WTC11 (cell line): ENCODE data around the gene NUDT8. TPM values are rescaled to one million over a fixed set of nuclear protein-coding genes. Genes with fewer than 3 reads are reported as not detected.

Experiments
- ATAC-seq: fragments of 200-7000 bp; cut with Tn5 transposase; 2 replicates; pipeline ENCODE4 v1.10.0; 2021; ENCODE audit warnings: mild to moderate bottlenecking, moderate library complexity
- CTCF ChIA-PET: fragments of 300-600 bp; sonication (Branson Sonifier 250); formaldehyde crosslinking; loops from one replicate; lab custom pipeline; 2021; ENCODE audit warnings: antibody characterized with exemption; lab: Charles Lee
- POLR2A ChIA-PET: fragments of 350-600 bp; sonication (Branson Sonifier 250); formaldehyde crosslinking; loops from one replicate; lab custom pipeline; 2021; ENCODE audit warnings: antibody characterized with exemption; lab: Charles Lee
- DNase-seq: peaks from one replicate; pipeline ENCODE4 v3.0.0; 2021; ENCODE audit warnings: low spot score
- H3K27ac Mint-ChIP-seq: 2 replicates; pipeline ENCODE4 v1.8.0; 2021; ENCODE audit warnings: mixed read lengths
- H3K27me3 Mint-ChIP-seq: 2 replicates; pipeline ENCODE4 v1.8.0; 2021; ENCODE audit warnings: low read depth, mild to moderate bottlenecking, moderate library complexity, mixed read lengths
- H3K36me3 Mint-ChIP-seq: 2 replicates; pipeline ENCODE4 v1.8.0; 2021; ENCODE audit warnings: mixed read lengths
- H3K4me1 Mint-ChIP-seq: 2 replicates; pipeline ENCODE4 v1.8.0; 2022; ENCODE audit warnings: mixed read lengths
- H3K4me3 Mint-ChIP-seq: 2 replicates; pipeline ENCODE4 v1.8.0; 2021; ENCODE audit warnings: mild to moderate bottlenecking, moderate library complexity, mixed read lengths
- H3K9me3 Mint-ChIP-seq: 2 replicates; pipeline ENCODE4 v1.8.0; 2021; ENCODE audit warnings: mixed read lengths
- CREM ChIP-seq: sonication (generic); formaldehyde crosslinking; IDR thresholded peaks from 2 replicates; pipeline ENCODE4 v1.8.1; 2022; ENCODE audit warnings: mild to moderate bottlenecking, missing genetic modification reagents, moderate library complexity
- CTCF ChIP-seq: fragments of 200-600 bp; IDR thresholded peaks from 2 replicates; pipeline ENCODE4 v1.8.0; 2022; ENCODE audit warnings: antibody characterized with exemption
- E2F1 ChIP-seq: sonication (generic); formaldehyde crosslinking; IDR thresholded peaks from 2 replicates; pipeline ENCODE4 v1.8.0; 2022; ENCODE audit warnings: mild to moderate bottlenecking, missing genetic modification reagents
- ELF4 ChIP-seq: sonication (generic); formaldehyde crosslinking; IDR thresholded peaks from 2 replicates; pipeline ENCODE4 v1.8.1; 2022; ENCODE audit warnings: low read depth, mild to moderate bottlenecking, moderate library complexity, missing genetic modification reagents
- EMX1 ChIP-seq: fragments of 250-450 bp; sonication (Bioruptor Pico); IDR thresholded peaks from 2 replicates; pipeline ENCODE4 v1.8.0; 2021; ENCODE audit warnings: mild to moderate bottlenecking
- ETV6 ChIP-seq: sonication (generic); formaldehyde crosslinking; IDR thresholded peaks from 2 replicates; pipeline ENCODE4 v1.8.1; 2022; ENCODE audit warnings: mild to moderate bottlenecking, missing genetic modification reagents
- FOXK1 ChIP-seq: sonication (generic); formaldehyde crosslinking; IDR thresholded peaks from 2 replicates; pipeline ENCODE4 v1.8.0; 2022; ENCODE audit warnings: mild to moderate bottlenecking, moderate library complexity, missing genetic modification reagents
- FOXP4 ChIP-seq: sonication (generic); formaldehyde crosslinking; IDR thresholded peaks from 2 replicates; pipeline ENCODE4 v1.8.0; 2022; ENCODE audit warnings: mild to moderate bottlenecking, missing genetic modification reagents
- NFATC4 ChIP-seq: fragments of 250-450 bp; sonication (Bioruptor Pico); IDR thresholded peaks from 2 replicates; pipeline ENCODE4 v1.9.0; 2021; ENCODE audit warnings: mild to moderate bottlenecking
- NFYB ChIP-seq: sonication (generic); formaldehyde crosslinking; conservative IDR thresholded peaks from 2 replicates; pipeline ENCODE4 v1.8.0; 2022; ENCODE audit warnings: low read depth, missing genetic modification reagents
- NR3C1 ChIP-seq: sonication (generic); formaldehyde crosslinking; conservative IDR thresholded peaks from 2 replicates; pipeline ENCODE4 v1.8.1; 2023; ENCODE audit warnings: low read depth, mild to moderate bottlenecking, missing genetic modification reagents
- PRRX2 ChIP-seq: fragments of 250-450 bp; sonication (Bioruptor Pico); IDR thresholded peaks from 2 replicates; pipeline ENCODE4 v1.8.0; 2021; ENCODE audit warnings: mild to moderate bottlenecking
- TEAD4 ChIP-seq: sonication (generic); formaldehyde crosslinking; IDR thresholded peaks from 2 replicates; pipeline ENCODE4 v1.8.0; 2022; ENCODE audit warnings: mild to moderate bottlenecking, missing genetic modification reagents
- ZNF121 ChIP-seq: sonication (generic); formaldehyde crosslinking; IDR thresholded peaks from 2 replicates; pipeline ENCODE4 v1.8.0; 2023; ENCODE audit warnings: missing genetic modification reagents
- ZNF138 ChIP-seq: sonication (generic); formaldehyde crosslinking; conservative IDR thresholded peaks from 2 replicates; pipeline ENCODE4 v1.8.1; 2022; ENCODE audit warnings: mild to moderate bottlenecking, moderate library complexity, missing genetic modification reagents
- ZNF219 ChIP-seq: sonication (generic); formaldehyde crosslinking; IDR thresholded peaks from 2 replicates; pipeline ENCODE4 v1.8.0; 2023; ENCODE audit warnings: missing genetic modification reagents, mild to moderate bottlenecking, borderline replicate concordance
- ZNF232 ChIP-seq: sonication (generic); formaldehyde crosslinking; IDR thresholded peaks from 2 replicates; pipeline ENCODE4 v1.8.0; 2022; ENCODE audit warnings: mild to moderate bottlenecking, missing genetic modification reagents
- ZNF416 ChIP-seq: fragments of 250-450 bp; sonication (Bioruptor Pico); IDR thresholded peaks from 2 replicates; pipeline ENCODE4 v1.9.0; 2021; ENCODE audit warnings: mild to moderate bottlenecking, inconsistent platforms
- ZNF423 ChIP-seq: fragments of 250-450 bp; sonication (Bioruptor Pico); IDR thresholded peaks from 2 replicates; pipeline ENCODE4 v2.1.2; 2022; ENCODE audit warnings: mild to moderate bottlenecking, moderate library complexity
- total RNA-seq: library from RNA; stranded (reverse); gene quantifications from 3 replicates; pipeline ENCODE4 v1.2.3, GENCODE V29; 2021
- TF ChIP-seq, protein P1 (sequence below): sonication (generic); formaldehyde crosslinking; IDR thresholded peaks from 2 replicates; pipeline ENCODE4 v1.8.1; 2022; ENCODE audit warnings: mild to moderate bottlenecking, missing genetic modification reagents, moderate library complexity, borderline replicate concordance
- TF ChIP-seq, protein P2 (sequence below): fragments of 250-450 bp; sonication (Bioruptor Pico); IDR thresholded peaks from 2 replicates; pipeline ENCODE4 v1.8.0; 2021; ENCODE audit warnings: mild to moderate bottlenecking
- TF ChIP-seq, protein P3 (sequence below): fragments of 250-450 bp; sonication (Bioruptor Pico); IDR thresholded peaks from 2 replicates; pipeline ENCODE4 v1.9.0; 2021; ENCODE audit warnings: mild to moderate bottlenecking
- TF ChIP-seq, protein P4 (sequence below): sonication (generic); formaldehyde crosslinking; IDR thresholded peaks from 2 replicates; pipeline ENCODE4 v1.8.0; 2023; ENCODE audit warnings: missing genetic modification reagents

Gene NUDT8
- total RNA-seq, 1 experiment from 2014 or later: 8.3 TPM

DNA sequence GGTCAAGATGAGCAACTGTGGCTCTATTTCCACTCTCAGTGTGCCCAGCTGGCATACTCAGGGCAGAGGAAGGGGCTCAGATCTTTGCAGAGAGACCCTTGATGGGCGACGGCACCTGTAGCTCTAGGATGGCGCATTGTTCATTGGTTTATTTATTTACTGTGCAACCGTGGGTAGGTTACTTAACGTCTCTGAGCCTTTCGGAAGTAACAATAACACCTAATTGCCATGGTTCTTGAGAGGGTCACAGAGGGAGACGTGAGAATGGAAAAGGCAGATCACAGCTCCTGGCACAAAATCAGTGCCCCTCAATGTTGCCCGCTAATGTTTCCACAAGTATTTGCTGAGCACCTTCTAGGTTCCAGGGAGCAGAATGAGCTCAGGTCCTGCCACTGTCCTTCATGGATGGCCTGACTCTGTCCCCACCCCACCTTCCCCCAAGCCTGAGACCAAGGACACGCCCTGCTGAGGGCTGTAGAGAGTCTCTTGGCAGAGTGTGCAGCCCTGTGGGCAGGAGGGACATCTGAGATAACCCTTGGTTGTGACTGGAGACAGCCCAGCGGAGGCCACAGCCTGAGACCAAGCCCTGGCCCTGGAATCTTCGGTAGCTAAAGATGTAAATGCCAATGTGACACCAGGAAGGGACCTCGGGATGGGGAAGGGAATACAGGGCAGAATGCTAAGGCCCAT, 45.5 kb upstream of the NUDT8 start:
- Mint-ChIP-seq H3K9me3 (peaks cover 7% of the 10 kb centered on the region), H3K27me3 (no peaks in the 10 kb centered on the region; the same call in 1 of the 2 replicates), H3K27ac (no peak overlapping the region), H3K36me3 (peaks cover 3% of the 10 kb centered on the region; the same call in 1 of the 2 replicates), H3K4me1 (peaks cover 20% of the 10 kb centered on the region), H3K4me3 (no peak overlapping the region)
- ChIA-PET POLR2A (no interaction called here), CTCF (interaction anchor here (0.9 to 4.8 kb wide), 4 partner anchors 16 to 117 kb away, joined by 4 to 18 read pairs (median 8); partner anchors contain the start of gene NUDT8)
- ATAC-seq (no peak), DNase-seq (no peak)
- no peak for TF ChIP-seq ZNF138 (CRISPR knock-in tag)
- TF ChIP-seq FOXP4: no peak
- TF ChIP-seq ELF4 (CRISPR knock-in tag): no peak
- no peak for TF ChIP-seq NFYB
- no peak for TF ChIP-seq ZNF219
- no peak for TF ChIP-seq NR3C1 (CRISPR knock-in tag)
- TF ChIP-seq E2F1 (CRISPR knock-in tag): no peak
- no peak for TF ChIP-seq TEAD4 (CRISPR knock-in tag)
- TF ChIP-seq, protein P1, sequence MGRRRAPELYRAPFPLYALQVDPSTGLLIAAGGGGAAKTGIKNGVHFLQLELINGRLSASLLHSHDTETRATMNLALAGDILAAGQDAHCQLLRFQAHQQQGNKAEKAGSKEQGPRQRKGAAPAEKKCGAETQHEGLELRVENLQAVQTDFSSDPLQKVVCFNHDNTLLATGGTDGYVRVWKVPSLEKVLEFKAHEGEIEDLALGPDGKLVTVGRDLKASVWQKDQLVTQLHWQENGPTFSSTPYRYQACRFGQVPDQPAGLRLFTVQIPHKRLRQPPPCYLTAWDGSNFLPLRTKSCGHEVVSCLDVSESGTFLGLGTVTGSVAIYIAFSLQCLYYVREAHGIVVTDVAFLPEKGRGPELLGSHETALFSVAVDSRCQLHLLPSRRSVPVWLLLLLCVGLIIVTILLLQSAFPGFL (CRISPR knock-in tag): no peak
- TF ChIP-seq CREM (CRISPR knock-in tag): no peak
- no peak for TF ChIP-seq ZNF121 (CRISPR knock-in tag)
- no peak for TF ChIP-seq EMX1 (CRISPR knock-in tag)
- no peak for TF ChIP-seq ZNF232 (CRISPR knock-in tag)

- Mint-ChIP-seq H3K36me3 (peaks cover 3% of the 10 kb centered on the region; the same call in 1 of the 2 replicates), H3K4me1 (peaks cover 20% of the 10 kb centered on the region), H3K9me3 (peaks cover 7% of the 10 kb centered on the region), H3K27me3 (no peaks in the 10 kb centered on the region; the same call in 1 of the 2 replicates), H3K4me3 (no peak within 1 kb of the TSS), H3K27ac (peak within 1 kb of the TSS; percentile 63; the same call in 1 of the 2 replicates)
- POLR2A ChIA-PET: no interaction called here
- CTCF ChIA-PET: interaction anchor here (0.9 to 4.8 kb wide), 5 partner anchors 15 to 118 kb away, joined by 3 to 18 read pairs (median 5); partner anchors contain the start of gene NUDT8
- TF ChIP-seq PRRX2 (CRISPR knock-in tag) (no peak), FOXK1 (CRISPR knock-in tag) (no peak), ZNF423 (no peak)
- no peak for DNase-seq
- ATAC-seq: peak; percentile 91
Observed at GRCh38 chr11:67674442-67674871, 44.7 kb upstream of the NUDT8 start, which contains the start of gene ALDH3B2. ALDH3B2 (minus strand) TSS chr11:67674623; CDS start chr11:67666935, 7,688 bp downstream.

DNA sequence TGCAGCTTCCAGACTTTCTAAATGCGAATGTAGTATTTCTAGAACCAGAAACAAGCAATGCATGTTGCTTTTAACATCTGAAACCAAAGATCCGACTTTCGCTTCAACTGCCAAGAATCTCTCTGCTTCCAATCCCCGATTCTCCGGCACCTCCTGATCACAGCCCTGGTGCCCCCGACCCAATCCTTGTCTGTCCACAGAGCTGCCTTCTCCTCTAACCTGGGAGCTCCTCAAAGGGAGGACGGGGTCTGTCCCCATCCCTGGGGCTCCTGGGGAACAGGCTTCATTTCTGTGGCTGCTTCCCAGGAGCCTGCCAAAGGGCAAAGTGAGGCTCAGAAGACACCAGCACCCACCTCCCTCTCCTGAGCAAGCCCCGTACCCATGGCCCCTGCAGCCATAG, 44.2 kb upstream of the NUDT8 start:
- no peak for DNase-seq
- Mint-ChIP-seq H3K27me3 (no peaks in the 10 kb centered on the region; the same call in 1 of the 2 replicates), H3K4me3 (no peak overlapping the region), H3K4me1 (peaks cover 20% of the 10 kb centered on the region), H3K27ac (no peak overlapping the region), H3K36me3 (peaks cover 3% of the 10 kb centered on the region; the same call in 1 of the 2 replicates), H3K9me3 (peaks cover 7% of the 10 kb centered on the region)
- ChIA-PET POLR2A (no interaction called here), CTCF (interaction anchor here (1.3 to 4.8 kb wide), 4 partner anchors 14 to 44 kb away, joined by 3 to 18 read pairs (median 7); partner anchors contain the start of gene NUDT8)
- no peak for ATAC-seq
- TF ChIP-seq, protein P2, sequence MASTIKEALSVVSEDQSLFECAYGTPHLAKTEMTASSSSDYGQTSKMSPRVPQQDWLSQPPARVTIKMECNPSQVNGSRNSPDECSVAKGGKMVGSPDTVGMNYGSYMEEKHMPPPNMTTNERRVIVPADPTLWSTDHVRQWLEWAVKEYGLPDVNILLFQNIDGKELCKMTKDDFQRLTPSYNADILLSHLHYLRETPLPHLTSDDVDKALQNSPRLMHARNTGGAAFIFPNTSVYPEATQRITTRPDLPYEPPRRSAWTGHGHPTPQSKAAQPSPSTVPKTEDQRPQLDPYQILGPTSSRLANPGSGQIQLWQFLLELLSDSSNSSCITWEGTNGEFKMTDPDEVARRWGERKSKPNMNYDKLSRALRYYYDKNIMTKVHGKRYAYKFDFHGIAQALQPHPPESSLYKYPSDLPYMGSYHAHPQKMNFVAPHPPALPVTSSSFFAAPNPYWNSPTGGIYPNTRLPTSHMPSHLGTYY (CRISPR knock-in tag): no peak
- TF ChIP-seq, protein P3, sequence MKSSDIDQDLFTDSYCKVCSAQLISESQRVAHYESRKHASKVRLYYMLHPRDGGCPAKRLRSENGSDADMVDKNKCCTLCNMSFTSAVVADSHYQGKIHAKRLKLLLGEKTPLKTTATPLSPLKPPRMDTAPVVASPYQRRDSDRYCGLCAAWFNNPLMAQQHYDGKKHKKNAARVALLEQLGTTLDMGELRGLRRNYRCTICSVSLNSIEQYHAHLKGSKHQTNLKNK (CRISPR knock-in tag): no peak
- TF ChIP-seq ZNF138 (CRISPR knock-in tag) (no peak), ZNF416 (CRISPR knock-in tag) (no peak), ETV6 (CRISPR knock-in tag) (no peak), ZNF219 (no peak), NFATC4 (CRISPR knock-in tag) (no peak), PRRX2 (CRISPR knock-in tag) (no peak), FOXK1 (CRISPR knock-in tag) (no peak), CTCF (no peak)
- TF ChIP-seq, protein P4, sequence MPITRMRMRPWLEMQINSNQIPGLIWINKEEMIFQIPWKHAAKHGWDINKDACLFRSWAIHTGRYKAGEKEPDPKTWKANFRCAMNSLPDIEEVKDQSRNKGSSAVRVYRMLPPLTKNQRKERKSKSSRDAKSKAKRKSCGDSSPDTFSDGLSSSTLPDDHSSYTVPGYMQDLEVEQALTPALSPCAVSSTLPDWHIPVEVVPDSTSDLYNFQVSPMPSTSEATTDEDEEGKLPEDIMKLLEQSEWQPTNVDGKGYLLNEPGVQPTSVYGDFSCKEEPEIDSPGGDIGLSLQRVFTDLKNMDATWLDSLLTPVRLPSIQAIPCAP: no peak
